OCI-LY7 (cell line): Measurements from ENCODE around the gene SIRT5.

Experiments used
- CTCF ChIP-seq: fragments of 200-600 bp; sonication (generic); conservative IDR thresholded peaks from 2 replicates; pipeline ENCODE4 v1.5.1; 2014; ENCODE audit warnings: mild to moderate bottlenecking, antibody characterized with exemption, low read length, moderate library complexity, mixed read lengths
- EZH2phosphoT487 ChIP-seq: fragments of 200-600 bp; sonication (generic); IDR thresholded peaks from 2 replicates; pipeline ENCODE4 v1.6.1; 2018; ENCODE audit warnings: low read depth, borderline replicate concordance, mild to moderate bottlenecking, mixed run types, antibody characterized with exemption, low read length, moderate library complexity, mixed read lengths

- no peak for TF ChIP-seq CTCF
- TF ChIP-seq EZH2phosphoT487 = no peak
Measured at GRCh38 chr6:13558718-13559117, 15.7 kb upstream of the SIRT5 start.
